Lower leg skin (tissue), 3 donors: Measurements from ENCODE around the gene C5orf63.

ENCODE experiments used
- CTCF ChIP-seq, 3 donors: fragments of 450-650 bp; IDR thresholded peaks; one replicate each; pipeline ENCODE4 v1.5.1; 2016; ENCODE audit warnings: antibody characterized with exemption in 3 of 3, mild to moderate bottlenecking in 3 of 3, moderate library complexity in 2 of 3
- POLR2A ChIP-seq, 2 donors: fragments of 450-650 bp; IDR thresholded peaks; one replicate each; pipeline ENCODE4 v1.6.1; 2016 to 2017; ENCODE audit warnings: antibody characterized with exemption in 2 of 2, mild to moderate bottlenecking in 1 of 2, moderate library complexity in 1 of 2

DNA sequence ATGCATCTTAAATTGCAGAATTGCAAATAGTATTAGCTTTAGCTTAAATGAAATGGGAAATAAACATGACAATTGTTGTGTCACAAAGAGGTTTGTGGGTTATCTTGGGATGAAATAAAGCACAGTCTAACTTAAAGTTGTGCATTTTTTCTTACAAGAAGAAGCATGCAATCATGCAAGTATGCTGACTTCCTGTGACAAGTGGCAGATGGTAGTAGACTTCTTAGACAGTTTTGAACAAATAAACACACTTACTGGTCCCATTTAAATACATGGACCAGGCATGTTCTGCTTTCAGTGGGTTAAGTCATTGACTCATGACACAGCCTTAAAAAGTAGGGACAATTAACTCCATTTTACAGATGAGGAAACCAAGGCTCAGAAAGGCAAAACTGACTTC is 15.9 kb upstream of the C5orf63 start:
- TF ChIP-seq CTCF (IDR thresholded peaks at IDR 0.05), result no peak
- no peak for TF ChIP-seq POLR2A (IDR thresholded peaks at IDR 0.05)
